ENCODE data around the gene SLC25A48. TPM values are rescaled to one million over a fixed set of nuclear protein-coding genes. Genes with fewer than 3 reads are reported as not detected.

The SLC25A48 gene
- total RNA-seq, 2 donors from 2014 or later: 0.99 to 1.0 TPM

DNA sequence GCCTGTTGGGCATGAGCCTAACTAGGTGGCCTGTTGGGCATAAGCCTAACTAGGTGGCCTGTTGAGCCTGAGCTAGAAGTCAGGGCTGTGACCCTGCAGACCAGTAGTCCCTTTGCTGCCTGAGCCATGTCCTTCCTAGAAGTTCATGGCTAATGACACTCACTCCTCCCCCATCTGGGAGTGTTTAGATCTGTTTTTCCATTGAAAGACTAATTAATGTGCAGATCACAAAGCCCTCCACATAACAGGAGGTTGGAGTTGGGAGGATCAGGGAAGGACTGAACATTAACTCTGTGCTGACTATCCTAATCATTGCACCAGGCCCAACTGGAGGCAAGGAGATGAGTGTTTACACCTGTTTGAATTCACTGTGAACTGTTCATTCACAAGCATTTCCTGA, 27.6 kb downstream of the SLC25A48 start:
- Histone ChIP-seq H3K36me3 (replicated peaks in 1 of 2; ENCODE audit: insufficient read depth in 1 of 2, low read depth in 2 of 2) (no peaks in the 10 kb centered on the region), H3K4me1 (no peaks in the 10 kb centered on the region), H3K9me3 (no peaks in the 10 kb centered on the region), H3K27ac (no peak overlapping the region), H3K27me3 (no peaks in the 10 kb centered on the region), H3K4me3 (no peak overlapping the region)
- no peak for ATAC-seq
- DNase-seq: no peak
- TF ChIP-seq POLR2A (IDR thresholded peaks at IDR 0.05): no peak
- TF ChIP-seq, protein P1, sequence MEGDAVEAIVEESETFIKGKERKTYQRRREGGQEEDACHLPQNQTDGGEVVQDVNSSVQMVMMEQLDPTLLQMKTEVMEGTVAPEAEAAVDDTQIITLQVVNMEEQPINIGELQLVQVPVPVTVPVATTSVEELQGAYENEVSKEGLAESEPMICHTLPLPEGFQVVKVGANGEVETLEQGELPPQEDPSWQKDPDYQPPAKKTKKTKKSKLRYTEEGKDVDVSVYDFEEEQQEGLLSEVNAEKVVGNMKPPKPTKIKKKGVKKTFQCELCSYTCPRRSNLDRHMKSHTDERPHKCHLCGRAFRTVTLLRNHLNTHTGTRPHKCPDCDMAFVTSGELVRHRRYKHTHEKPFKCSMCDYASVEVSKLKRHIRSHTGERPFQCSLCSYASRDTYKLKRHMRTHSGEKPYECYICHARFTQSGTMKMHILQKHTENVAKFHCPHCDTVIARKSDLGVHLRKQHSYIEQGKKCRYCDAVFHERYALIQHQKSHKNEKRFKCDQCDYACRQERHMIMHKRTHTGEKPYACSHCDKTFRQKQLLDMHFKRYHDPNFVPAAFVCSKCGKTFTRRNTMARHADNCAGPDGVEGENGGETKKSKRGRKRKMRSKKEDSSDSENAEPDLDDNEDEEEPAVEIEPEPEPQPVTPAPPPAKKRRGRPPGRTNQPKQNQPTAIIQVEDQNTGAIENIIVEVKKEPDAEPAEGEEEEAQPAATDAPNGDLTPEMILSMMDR (IDR thresholded peaks at IDR 0.05): no peak
- intact Hi-C loops (cut with DNase I): no loop called here

DNA sequence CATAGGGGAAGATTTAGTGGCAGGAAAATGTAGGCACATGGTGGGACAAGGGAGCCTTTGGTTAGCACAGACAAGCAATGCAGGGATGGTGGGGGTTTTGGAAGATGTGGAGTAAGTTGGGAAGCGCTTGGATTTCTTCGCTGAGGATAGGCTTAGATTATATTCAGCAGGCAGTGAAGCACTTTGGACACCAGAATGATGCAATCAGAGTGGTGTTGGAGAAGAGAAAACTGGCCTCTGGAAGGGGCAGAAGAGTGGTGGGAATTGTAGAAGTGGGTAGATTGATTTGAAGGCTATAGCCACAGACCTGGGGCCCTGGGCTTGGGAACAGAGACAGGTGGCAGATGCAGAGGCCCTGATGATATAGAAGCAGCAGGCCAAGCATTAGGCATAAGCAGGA, 28.3 kb downstream of the SLC25A48 start:
- DNase-seq: no peak
- no peak for ATAC-seq
- Histone ChIP-seq H3K4me3 (no peak overlapping the region), H3K27me3 (no peaks in the 10 kb centered on the region), H3K4me1 (no peaks in the 10 kb centered on the region), H3K9me3 (no peaks in the 10 kb centered on the region), H3K27ac (no peak overlapping the region), H3K36me3 (replicated peaks in 1 of 2; ENCODE audit: insufficient read depth in 1 of 2, low read depth in 2 of 2) (no peaks in the 10 kb centered on the region)
- no peak for TF ChIP-seq POLR2A (IDR thresholded peaks at IDR 0.05)
- TF ChIP-seq, protein P1 (IDR thresholded peaks at IDR 0.05): no peak
- WGBS, 2 donors: 95 to 100% methylated on average over 2 of the region's 2 CpGs
- intact Hi-C loops (cut with DNase I): no loop called here

DNA sequence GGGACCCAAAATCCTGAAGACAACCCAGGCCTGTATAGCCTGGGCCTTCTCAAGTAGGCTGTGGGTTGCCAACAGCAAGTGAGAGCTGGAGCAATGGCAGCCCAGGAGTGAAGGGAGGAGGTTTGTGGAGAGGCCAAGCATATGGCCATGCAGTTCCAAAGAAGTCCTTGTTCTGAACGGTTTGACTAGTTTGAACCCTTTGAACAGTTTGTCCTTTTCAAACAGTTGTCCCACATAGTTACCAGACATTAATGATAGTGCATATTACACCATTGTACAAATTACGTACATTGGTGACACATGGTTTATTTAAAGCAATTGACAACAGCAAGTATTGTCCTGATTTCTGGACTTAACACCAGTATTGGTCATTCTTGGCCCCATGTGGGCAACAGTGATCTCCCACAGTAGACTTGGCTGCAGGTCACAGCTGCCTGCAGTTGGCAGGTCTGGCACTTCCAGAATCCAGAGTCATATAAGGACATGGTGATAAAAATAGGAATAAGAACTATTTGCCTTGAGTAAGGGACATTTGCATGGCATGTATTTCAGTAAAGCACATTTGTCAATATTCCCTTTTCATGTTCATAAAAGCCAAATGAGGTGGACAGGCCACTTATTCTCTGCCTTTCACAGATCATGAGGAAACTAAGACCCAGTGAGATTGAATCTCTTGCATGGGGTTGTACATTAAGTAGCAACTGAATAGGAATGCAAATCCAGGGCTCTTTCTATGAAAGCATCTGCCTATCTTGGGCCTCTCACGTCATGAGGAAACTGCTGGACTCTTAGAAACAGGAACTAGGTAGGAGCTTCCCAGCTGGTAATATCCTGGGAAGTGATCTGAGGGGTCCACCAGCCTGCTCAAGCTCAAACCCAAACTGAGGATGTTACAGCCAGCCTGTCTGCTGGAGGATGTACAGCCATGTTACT, 30.3 kb downstream of the SLC25A48 start:
- ATAC-seq: no peak

DNA sequence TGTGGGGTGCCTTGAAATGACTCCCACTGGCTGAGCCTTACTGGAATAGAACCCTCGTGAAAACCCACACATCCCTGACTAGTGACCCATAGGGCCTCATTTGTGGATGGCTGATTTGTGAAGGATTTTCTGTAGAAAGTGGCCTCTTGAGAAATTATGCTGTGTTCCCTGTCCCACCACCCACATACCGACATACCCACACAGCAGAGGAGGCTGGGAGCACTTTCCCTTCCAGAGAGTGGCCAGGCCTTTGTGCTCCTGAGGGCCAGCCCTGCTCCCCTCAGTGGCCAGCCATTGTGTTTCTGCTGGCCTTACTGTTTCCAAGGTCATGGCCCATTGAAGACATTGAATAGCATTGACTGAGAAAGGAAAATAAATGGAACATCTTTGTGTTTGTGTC, 31.6 kb downstream of the SLC25A48 start:
- DNase-seq (no peak), ATAC-seq (no peak)
- H3K4me3 ChIP-seq: no peak overlapping the region
- no peak overlapping the region for H3K27ac ChIP-seq
- 60 to 96% methylated on average over 1 to 2 of the region's 2 CpGs for WGBS, 2 donors
- no peaks in the 10 kb centered on the region for H3K4me1 ChIP-seq
- TF ChIP-seq, protein P1 (IDR thresholded peaks at IDR 0.05): no peak
- TF ChIP-seq POLR2A (IDR thresholded peaks at IDR 0.05): no peak
- no peaks in the 10 kb centered on the region for H3K9me3 ChIP-seq
- no peaks in the 10 kb centered on the region for H3K36me3 ChIP-seq (replicated peaks in 1 of 2; ENCODE audit: insufficient read depth in 1 of 2, low read depth in 2 of 2)
- intact Hi-C loops (cut with DNase I): no loop called here
- no peaks in the 10 kb centered on the region for H3K27me3 ChIP-seq

More for the DNA sequence above, 30.3 kb downstream of the SLC25A48 start:
- Histone ChIP-seq H3K36me3 (replicated peaks in 1 of 2; ENCODE audit: insufficient read depth in 1 of 2, low read depth in 2 of 2) (no peaks in the 10 kb centered on the region), H3K27me3 (no peaks in the 10 kb centered on the region), H3K4me3 (no peak overlapping the region), H3K27ac (no peak overlapping the region), H3K9me3 (no peaks in the 10 kb centered on the region), H3K4me1 (no peaks in the 10 kb centered on the region)
- TF ChIP-seq POLR2A (IDR thresholded peaks at IDR 0.05): no peak
- TF ChIP-seq, protein P1 (IDR thresholded peaks at IDR 0.05): no peak
- intact Hi-C loops (cut with DNase I): no loop called here
- DNase-seq: no peak
- WGBS, 2 donors: 77 to 82% methylated on average over 3 of the region's 3 CpGs

DNA sequence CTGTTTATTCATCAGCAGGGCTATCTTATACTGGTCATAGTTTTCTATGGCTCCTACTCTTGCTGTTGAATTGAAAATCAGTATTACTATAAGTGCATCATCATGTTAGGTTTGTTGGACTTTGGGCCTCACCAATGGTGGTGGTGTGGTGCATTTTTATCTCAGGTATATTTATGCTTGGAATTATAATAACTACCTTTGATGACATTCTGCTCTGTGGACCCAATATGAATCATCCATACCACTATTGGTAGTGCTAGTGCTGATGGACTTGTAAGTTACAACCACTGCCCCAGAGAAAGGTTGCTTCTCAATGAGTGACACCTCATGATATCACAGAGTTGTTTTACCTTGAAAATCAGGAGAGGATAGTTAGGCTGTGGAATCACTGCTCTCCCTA, 33.1 kb downstream of the SLC25A48 start:
- TF ChIP-seq, protein P1 (IDR thresholded peaks at IDR 0.05): no peak
- TF ChIP-seq POLR2A (IDR thresholded peaks at IDR 0.05): no peak
- Histone ChIP-seq H3K4me3 (no peak overlapping the region), H3K9me3 (no peaks in the 10 kb centered on the region)

More for the DNA sequence above, 33.1 kb downstream of the SLC25A48 start:
- H3K36me3 ChIP-seq (replicated peaks in 1 of 2; ENCODE audit: insufficient read depth in 1 of 2, low read depth in 2 of 2): no peaks in the 10 kb centered on the region
- intact Hi-C loops (cut with DNase I): no loop called here
- no peaks in the 10 kb centered on the region for H3K4me1 ChIP-seq
- no peak for DNase-seq
- H3K27me3 ChIP-seq: no peaks in the 10 kb centered on the region
- no peak for ATAC-seq
- H3K27ac ChIP-seq: no peak overlapping the region
